Endodermal cell (in vitro differentiated cells): ENCODE measurements around the gene TUBA3C. TPM values are rescaled to one million over a fixed set of nuclear protein-coding genes. Genes with fewer than 3 reads are reported as not detected.

ENCODE experiments used
- DNase-seq: peaks from one replicate; pipeline ENCODE4 v3.0.0-alpha.2; 2017
- H3K27ac ChIP-seq: 2 replicates; pipeline ENCODE4 v1.5.1; 2013; ENCODE audit warnings: mild to moderate bottlenecking, low read depth, low read length, moderate library complexity
- H3K27me3 ChIP-seq: 2 replicates; pipeline ENCODE4 v1.6.1; 2013; ENCODE audit warnings: mild to moderate bottlenecking, low read length, moderate library complexity; ENCODE audit not compliant: insufficient read depth, control insufficient read depth, poor library complexity, severe bottlenecking
- H3K36me3 ChIP-seq: 2 replicates; pipeline ENCODE4 v1.7.0; 2013; ENCODE audit warnings: mild to moderate bottlenecking, low read length, moderate library complexity; ENCODE audit not compliant: control insufficient read depth, insufficient read depth
- H3K4me1 ChIP-seq: one replicate; pipeline ENCODE4 v1.7.0; 2013; ENCODE audit warnings: low read length; ENCODE audit not compliant: control insufficient read depth, insufficient read depth
- H3K4me3 ChIP-seq: 2 replicates; pipeline ENCODE4 v1.5.1; 2013; ENCODE audit warnings: mild to moderate bottlenecking, low read length, moderate library complexity
- H3K9ac ChIP-seq: 2 replicates; pipeline ENCODE4 v1.6.1; 2013; ENCODE audit warnings: mild to moderate bottlenecking, low read length, moderate library complexity; ENCODE audit not compliant: poor library complexity, severe bottlenecking; ENCODE audit errors: extremely low read depth
- H3K9me3 ChIP-seq: 2 replicates; pipeline ENCODE4 v1.6.1; 2013; ENCODE audit warnings: mild to moderate bottlenecking, low read length, moderate library complexity; ENCODE audit not compliant: control insufficient read depth
- H3K27ac Mint-ChIP-seq: 2 replicates; pipeline ENCODE4 v1.8.0; 2020; ENCODE audit warnings: mixed read lengths
- H3K27me3 Mint-ChIP-seq: 2 replicates; pipeline ENCODE4 v1.8.0; 2021; ENCODE audit warnings: mild to moderate bottlenecking, mixed read lengths; ENCODE audit not compliant: insufficient read depth
- H3K36me3 Mint-ChIP-seq: 2 replicates; pipeline ENCODE4 v1.8.0; 2020; ENCODE audit warnings: low read depth, mixed read lengths
- H3K4me1 Mint-ChIP-seq: 2 replicates; pipeline ENCODE4 v1.8.0; 2020; ENCODE audit warnings: mixed read lengths
- H3K4me3 Mint-ChIP-seq: 2 replicates; pipeline ENCODE4 v1.8.0; 2020; ENCODE audit warnings: mild to moderate bottlenecking, moderate library complexity, mixed read lengths
- H3K9me3 Mint-ChIP-seq: 2 replicates; pipeline ENCODE4 v1.8.0; 2020; ENCODE audit warnings: mild to moderate bottlenecking, mixed read lengths
- WGBS, 2 experiments: methylation state at CpG; one replicate each; pipeline versions ENCODE4 v1.1.5 to v1.1.7; 2013; ENCODE audit warnings: missing lambda C conversion rate in 2 of 2, mixed read lengths in 1 of 2; ENCODE audit not compliant: insufficient coverage in 1 of 2, insufficient read length in 1 of 2; 5-methylcytosine and 5-hydroxymethylcytosine counted together
- total RNA-seq, 2 donors: library from RNA; stranded (reverse); fragmentation: NEBNext Ultra II Directional in 1 of 2; extraction: Animal tissue kit (Norgen Biotek cat#: 25700) in 1 of 2; gene quantifications; 2 replicates in 1 of 2; 3 replicates in 1 of 2; pipeline ENCODE4 v1.2.1, GENCODE V29; 2021
- TF ChIP-seq, protein P1 (sequence below): fragments of 200-600 bp; sonication (generic); conservative IDR thresholded peaks from 2 replicates; pipeline ENCODE4 v1.5.0; 2021; ENCODE audit warnings: antibody characterized with exemption, mild to moderate bottlenecking

Gene TUBA3C
- total RNA-seq, 2 donors from 2014 or later, result not detected

DNA sequence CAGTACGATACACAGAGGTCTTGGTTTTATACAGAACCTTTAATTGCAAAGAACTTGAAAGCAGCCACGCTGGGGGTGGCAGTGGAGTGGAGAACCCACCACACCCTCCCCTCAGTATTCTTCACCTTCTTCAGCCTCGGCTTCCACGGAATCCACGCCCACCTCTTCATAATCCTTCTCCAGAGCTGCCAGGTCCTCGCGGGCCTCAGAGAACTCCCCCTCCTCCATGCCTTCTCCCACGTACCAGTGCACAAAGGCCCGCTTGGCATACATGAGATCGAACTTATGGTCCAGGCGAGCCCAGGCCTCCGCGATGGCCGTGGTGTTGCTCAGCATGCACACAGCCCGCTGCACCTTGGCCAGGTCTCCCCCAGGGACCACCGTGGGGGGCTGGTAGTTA lies 7.9 kb downstream of the TUBA3C start:
- H3K9me3 ChIP-seq, result peaks cover 50% of the 10 kb centered on the region
- Mint-ChIP-seq H3K27me3 (no peaks in the 10 kb centered on the region), H3K36me3 (no peaks in the 10 kb centered on the region)

DNA sequence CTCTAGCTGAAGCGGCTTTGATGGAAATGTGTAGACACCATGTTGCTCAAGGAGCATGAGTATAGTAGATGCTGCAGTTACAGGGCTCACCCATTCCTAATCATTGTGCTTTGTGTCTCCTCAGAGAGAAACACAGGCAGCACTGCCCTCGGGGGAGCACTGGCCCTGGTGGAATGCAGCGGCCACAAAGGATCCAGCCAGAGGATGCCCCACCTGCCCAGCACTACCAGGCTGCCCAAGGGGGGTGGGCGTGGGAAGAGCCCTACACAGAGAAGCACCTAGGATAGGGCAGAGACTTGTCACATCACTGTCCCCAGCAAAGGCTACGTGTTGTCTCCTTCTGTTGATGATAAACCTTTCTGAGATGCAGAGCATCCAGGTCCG lies 9.0 kb downstream of the TUBA3C start:
- no peak overlapping the region for H3K4me3 ChIP-seq
- H3K27ac ChIP-seq, result no peak overlapping the region
- DNase-seq, result no peak
- no peaks in the 10 kb centered on the region for H3K27me3 Mint-ChIP-seq
- TF ChIP-seq, protein P1, sequence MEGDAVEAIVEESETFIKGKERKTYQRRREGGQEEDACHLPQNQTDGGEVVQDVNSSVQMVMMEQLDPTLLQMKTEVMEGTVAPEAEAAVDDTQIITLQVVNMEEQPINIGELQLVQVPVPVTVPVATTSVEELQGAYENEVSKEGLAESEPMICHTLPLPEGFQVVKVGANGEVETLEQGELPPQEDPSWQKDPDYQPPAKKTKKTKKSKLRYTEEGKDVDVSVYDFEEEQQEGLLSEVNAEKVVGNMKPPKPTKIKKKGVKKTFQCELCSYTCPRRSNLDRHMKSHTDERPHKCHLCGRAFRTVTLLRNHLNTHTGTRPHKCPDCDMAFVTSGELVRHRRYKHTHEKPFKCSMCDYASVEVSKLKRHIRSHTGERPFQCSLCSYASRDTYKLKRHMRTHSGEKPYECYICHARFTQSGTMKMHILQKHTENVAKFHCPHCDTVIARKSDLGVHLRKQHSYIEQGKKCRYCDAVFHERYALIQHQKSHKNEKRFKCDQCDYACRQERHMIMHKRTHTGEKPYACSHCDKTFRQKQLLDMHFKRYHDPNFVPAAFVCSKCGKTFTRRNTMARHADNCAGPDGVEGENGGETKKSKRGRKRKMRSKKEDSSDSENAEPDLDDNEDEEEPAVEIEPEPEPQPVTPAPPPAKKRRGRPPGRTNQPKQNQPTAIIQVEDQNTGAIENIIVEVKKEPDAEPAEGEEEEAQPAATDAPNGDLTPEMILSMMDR, result no peak
- H3K36me3 Mint-ChIP-seq, result no peaks in the 10 kb centered on the region
- 61 to 72% methylated on average over 4 to 6 of the region's 6 CpGs for WGBS, 2 experiments
- H3K4me1 ChIP-seq, result no peaks in the 10 kb centered on the region
- H3K9ac ChIP-seq, result no peak overlapping the region
- no peak overlapping the region for H3K4me3 Mint-ChIP-seq
- peaks cover 49% of the 10 kb centered on the region for H3K9me3 ChIP-seq
- H3K9me3 Mint-ChIP-seq, result peaks cover 99% of the 10 kb centered on the region
- H3K36me3 ChIP-seq, result no peaks in the 10 kb centered on the region
- H3K4me1 Mint-ChIP-seq, result no peaks in the 10 kb centered on the region
- H3K27me3 ChIP-seq, result no peaks in the 10 kb centered on the region
- H3K27ac Mint-ChIP-seq, result no peak overlapping the region

More for the DNA sequence above, 7.9 kb downstream of the TUBA3C start:
- Mint-ChIP-seq H3K9me3 (peaks cover 99% of the 10 kb centered on the region), H3K4me3 (no peak overlapping the region), H3K27ac (no peak overlapping the region), H3K4me1 (no peaks in the 10 kb centered on the region)
- 74 to 78% methylated on average over 9 to 16 of the region's 16 CpGs for WGBS, 2 experiments
- Histone ChIP-seq H3K9ac (no peak overlapping the region), H3K36me3 (no peaks in the 10 kb centered on the region), H3K4me3 (no peak overlapping the region), H3K27me3 (no peaks in the 10 kb centered on the region), H3K4me1 (no peaks in the 10 kb centered on the region), H3K27ac (no peak overlapping the region)
- DNase-seq, result no peak
- TF ChIP-seq, protein P1, result no peak

DNA sequence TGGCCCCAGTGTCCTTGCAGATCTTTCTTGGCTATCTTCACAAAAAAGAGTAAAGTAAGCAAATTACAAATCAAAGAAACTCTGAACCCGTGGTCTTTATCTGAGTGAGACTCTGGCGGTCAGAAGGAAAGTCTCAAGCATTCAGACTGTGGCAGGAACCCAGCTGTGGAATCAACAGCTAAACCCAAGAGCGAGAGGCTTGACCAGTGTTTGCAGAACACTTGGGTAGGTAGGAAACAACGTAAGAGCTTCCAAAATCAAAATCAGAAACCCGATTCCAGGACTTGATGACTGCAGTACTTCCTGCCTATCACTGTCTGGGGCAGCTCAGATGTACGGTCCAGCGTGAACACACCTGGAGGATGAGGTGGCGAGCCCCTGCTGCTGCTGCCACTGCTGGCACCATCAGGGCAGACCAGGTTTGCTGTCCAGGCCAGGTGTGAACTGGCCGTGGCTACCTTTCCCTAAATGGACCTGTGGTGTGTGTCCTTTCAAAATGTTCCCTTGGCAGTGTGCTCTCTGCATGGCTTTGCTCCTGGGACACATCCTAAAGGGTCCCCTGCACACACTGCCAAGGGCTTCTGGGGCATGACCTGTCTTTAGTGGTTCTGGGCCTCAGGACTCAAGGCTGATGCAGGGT lies 9.5 kb downstream of the TUBA3C start:
- H3K27ac ChIP-seq, result no peak overlapping the region
- TF ChIP-seq, protein P1, result no peak
- no peaks in the 10 kb centered on the region for H3K4me1 ChIP-seq
- Mint-ChIP-seq H3K9me3 (peaks cover 99% of the 10 kb centered on the region), H3K36me3 (no peaks in the 10 kb centered on the region), H3K4me3 (no peak overlapping the region), H3K4me1 (no peaks in the 10 kb centered on the region), H3K27ac (no peak overlapping the region), H3K27me3 (no peaks in the 10 kb centered on the region)
- DNase-seq, result no peak
- H3K36me3 ChIP-seq, result no peaks in the 10 kb centered on the region
- H3K4me3 ChIP-seq, result no peak overlapping the region
- no peak overlapping the region for H3K9ac ChIP-seq
- WGBS, 2 experiments, result 58 to 62% methylated on average over 9 of the region's 9 CpGs
- peaks cover 54% of the 10 kb centered on the region for H3K9me3 ChIP-seq
- no peaks in the 10 kb centered on the region for H3K27me3 ChIP-seq
